ENCODE results near the gene RND3. TPM values are rescaled to one million over a fixed set of nuclear protein-coding genes. Genes with fewer than 3 reads are reported as not detected.

Gene RND3
- total and polyA plus RNA-seq, 8 donors, result 28.3 to 134 (median 107) TPM

- no peak overlapping the region for H3K4me3 ChIP-seq
- H3K4me1 ChIP-seq, result peaks cover 0 to 9% of the 10 kb centered on the region in 2 donors
- H3K27ac ChIP-seq, result no peak overlapping the region
- no peaks in the 10 kb centered on the region for H3K36me3 ChIP-seq
- TF ChIP-seq CTCF (IDR thresholded peaks at IDR 0.05), result no peak
- H3K27me3 ChIP-seq, result peaks cover 0 to 27% of the 10 kb centered on the region in 2 donors
- no peak for ATAC-seq
- H3K9me3 ChIP-seq, result no peaks in the 10 kb centered on the region
- intact Hi-C loops (cut with DNase I), result loop anchor here in 1 of 2 donors (10.0 kb wide), 1 partner anchor 886 kb away; no protein-coding TSS in a partner anchor
- DNase-seq, result no peak
These were observed 6.3 kb downstream of the RND3 start for GRCh38 chr2:150480971-150481830.

DNA sequence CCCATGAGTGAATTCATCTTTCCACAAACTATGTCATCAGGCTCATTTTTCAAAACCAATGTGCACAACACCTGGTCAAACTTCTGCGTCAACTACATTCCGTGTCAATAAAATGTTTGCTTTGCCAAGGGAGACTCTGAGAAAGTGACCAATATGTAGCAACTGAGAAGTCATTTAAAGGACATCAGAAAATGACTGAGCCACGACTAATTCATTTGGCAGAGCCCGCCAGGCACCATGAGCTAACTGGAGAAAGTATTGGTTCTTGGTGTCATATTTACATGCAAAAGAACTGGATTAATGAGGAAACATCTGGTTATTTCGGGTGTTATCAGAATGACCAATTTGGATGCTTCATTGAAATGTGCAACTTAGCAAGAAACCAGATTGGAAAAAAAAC is 7.2 kb downstream of the RND3 start:
- Histone ChIP-seq H3K4me3 (no peak overlapping the region), H3K9me3 (no peaks in the 10 kb centered on the region), H3K4me1 (peaks cover 0 to 9% of the 10 kb centered on the region in 2 donors), H3K27me3 (peaks cover 0 to 17% of the 10 kb centered on the region in 2 donors), H3K27ac (no peak overlapping the region), H3K36me3 (no peaks in the 10 kb centered on the region)
- no peak for DNase-seq
- no peak for ATAC-seq
- no peak for TF ChIP-seq CTCF (IDR thresholded peaks at IDR 0.05)
- intact Hi-C loops (cut with DNase I), result loop anchor here in 1 of 2 donors (10.0 kb wide), 1 partner anchor 885 kb away; no protein-coding TSS in a partner anchor

GRCh38 chr2:150479075-150479915 is 8.2 kb downstream of the RND3 start:
- H3K36me3 ChIP-seq, result no peaks in the 10 kb centered on the region
- H3K27me3 ChIP-seq, result peaks cover 0 to 8% of the 10 kb centered on the region in 2 donors
- no peak for TF ChIP-seq CTCF (IDR thresholded peaks at IDR 0.05)
- intact Hi-C loops (cut with DNase I), result no loop called here
- peaks cover 0 to 9% of the 10 kb centered on the region in 2 donors for H3K4me1 ChIP-seq
- DNase-seq, result no peak
- ATAC-seq, result peak; percentile 43
- H3K4me3 ChIP-seq, result no peak overlapping the region
- H3K9me3 ChIP-seq, result no peaks in the 10 kb centered on the region
- H3K27ac ChIP-seq, result no peak overlapping the region

- intact Hi-C loops (cut with DNase I), result no loop called here
- H3K9me3 ChIP-seq, result no peaks in the 10 kb centered on the region
- peaks cover 0 to 9% of the 10 kb centered on the region in 2 donors for H3K4me1 ChIP-seq
- H3K27me3 ChIP-seq, result no peaks in the 10 kb centered on the region
- H3K4me3 ChIP-seq, result no peak overlapping the region
- ATAC-seq (peak; percentile 71), DNase-seq (no peak)
- H3K27ac ChIP-seq, result no peak overlapping the region
- H3K36me3 ChIP-seq, result no peaks in the 10 kb centered on the region
- no peak for TF ChIP-seq CTCF (IDR thresholded peaks at IDR 0.05)
These were observed 9.1 kb downstream of the RND3 start for GRCh38 chr2:150478200-150478974.

Data from left lung (tissue), 10 donors.